ENCODE results near the gene SCTR. TPM values are rescaled to one million over a fixed set of nuclear protein-coding genes. Genes with fewer than 3 reads are reported as not detected.
A peak's percentile ranks its signal among the peaks of the same experiment; 100 is the strongest.

SCTR gene
- total and polyA plus RNA-seq, 2 of the 13 experiments (the other 11 are each of a cell fraction or from before 2014, with no cell fraction given): not detected

DNA sequence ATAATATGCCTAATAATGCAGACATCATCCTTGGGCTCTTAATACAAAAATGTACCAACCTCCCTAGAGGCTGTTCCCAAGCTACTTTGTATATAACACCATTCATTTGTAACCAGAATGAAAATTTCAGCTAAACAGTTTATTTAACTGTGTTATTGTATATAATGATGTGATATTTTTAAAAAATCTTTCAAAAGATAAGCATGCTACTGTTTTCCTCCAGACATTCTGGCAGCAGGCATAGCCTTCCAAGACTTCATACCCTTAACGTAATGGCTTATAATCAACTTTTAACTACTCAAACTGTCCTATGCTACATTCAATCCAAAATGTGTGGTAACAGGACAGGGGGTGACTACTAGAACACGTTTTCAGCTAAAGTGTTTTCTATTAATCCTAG, 41.2 kb upstream of the SCTR start (continued):
- no peak for TF ChIP-seq ZNF547 (CRISPR knock-in tag; IDR thresholded peaks at IDR 0.05)
- TF ChIP-seq FOXA1 (IDR thresholded peaks at IDR 0.05): no peak
- TF ChIP-seq FOXA1 (CRISPR knock-in tag; IDR thresholded peaks at IDR 0.05): no peak
- TF ChIP-seq HNF4G (IDR thresholded peaks at IDR 0.05; ENCODE audit: borderline replicate concordance, low read depth, low read length): no peak
- TF ChIP-seq HNF4G (CRISPR knock-in tag; IDR thresholded peaks at IDR 0.05; ENCODE audit: borderline replicate concordance, low read depth): no peak

DNA sequence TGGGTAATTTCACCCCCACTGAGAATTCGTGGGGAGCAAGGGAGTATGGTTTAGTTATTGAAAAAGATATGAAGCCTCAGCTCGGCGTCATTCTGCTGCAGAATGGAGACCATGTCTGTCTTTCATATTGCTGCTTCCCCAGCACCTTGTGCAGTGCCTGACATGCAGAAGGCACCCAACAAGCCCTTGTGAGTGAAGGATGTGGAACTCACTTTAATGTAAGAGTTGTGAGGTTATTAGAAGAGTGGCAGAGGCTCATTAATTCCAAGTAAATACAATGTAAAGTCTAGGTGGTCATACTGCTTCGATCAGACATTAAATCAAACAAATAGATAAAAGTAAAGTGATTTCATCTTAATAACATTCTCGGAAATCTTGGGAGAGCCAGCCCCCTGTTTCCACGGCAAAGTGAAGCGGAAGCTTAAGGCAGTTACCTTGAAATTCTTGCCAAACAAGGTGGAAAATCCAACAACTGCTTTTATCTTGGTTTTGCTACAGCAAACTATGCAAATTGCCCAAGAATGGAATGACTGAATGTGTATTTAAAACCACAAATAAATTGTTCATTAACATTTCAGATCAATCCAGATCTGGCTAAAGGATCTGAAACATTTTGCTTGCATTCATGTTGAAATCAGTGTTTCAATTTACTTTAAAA, 29.5 kb upstream of the SCTR start:
- H3K4me2 ChIP-seq (ENCODE audit: low read depth, low read length): no peak overlapping the region
- H3K36me3 ChIP-seq (replicated peaks in 1 of 2; ENCODE audit: control insufficient read depth in 1 of 2, insufficient read depth in 2 of 2, low read length in 2 of 2): no peaks in the 10 kb centered on the region
- no peak overlapping the region for H3K27ac ChIP-seq (ENCODE audit: extremely low read length, insufficient read depth, low read length)
- H3K9ac ChIP-seq (ENCODE audit: insufficient read depth, low read depth, low read length): no peak overlapping the region
- H2AFZ ChIP-seq (ENCODE audit: low read length): no peak overlapping the region
- 0 out of 5 replicates have a peak, but pooled peaks cover 0 to 5% of the 10 kb centered on the region in 2 experiments for H3K27me3 ChIP-seq (ENCODE audit: control insufficient read depth in 1 of 2, insufficient read depth in 2 of 2, low read length in 2 of 2)
- no peaks in the 10 kb centered on the region for H3K9me3 ChIP-seq (ENCODE audit: low read length)
- no peaks in the 10 kb centered on the region for H4K20me1 ChIP-seq (ENCODE audit: insufficient read depth, low read length)
- no peak for FAIRE-seq
- H3K4me1 ChIP-seq (ENCODE audit: insufficient read depth, low read length): peaks cover 11% of the 10 kb centered on the region
- WGBS (ENCODE audit: low lambda C conversion rate): 30% methylated on average over 7 of the region's 7 CpGs
- in situ Hi-C loops (cut with HindIII; ENCODE audit: extremely low pct_ligation_motif_present, low pct_unique_long_range_greater_than_20kb) (no loop called here), intact Hi-C loops (cut with micrococcal nuclease; ENCODE audit: unreplicated experiment) (no loop called here)
- peak; percentile 46 for DNase-seq (ENCODE audit: low spot score)
- ChIA-PET POLR2A (no interaction called here), CTCF (ENCODE audit: low intra/inter-chr PET ratio, low total read pairs) (no interaction called here)
- H3K79me2 ChIP-seq (ENCODE audit: insufficient read depth, low read length): no peaks in the 10 kb centered on the region
- TF ChIP-seq HOXA5 (CRISPR knock-in tag; IDR thresholded peaks at IDR 0.05) (no peak), FOSL2 (CRISPR knock-in tag; IDR thresholded peaks at IDR 0.05) (no peak), ZNF382 (CRISPR knock-in tag; IDR thresholded peaks at IDR 0.05; ENCODE audit: borderline replicate concordance) (no peak), MTA1 (CRISPR knock-in tag; IDR thresholded peaks at IDR 0.05; ENCODE audit: borderline replicate concordance) (no peak), ZNF614 (CRISPR knock-in tag; IDR thresholded peaks at IDR 0.05; ENCODE audit: borderline replicate concordance) (no peak), CEBPB (IDR thresholded peaks at IDR 0.05; ENCODE audit: borderline replicate concordance, low read depth, low read length) (peak; percentile 13; the same call in 1 of the 2 replicates), NCOA2 (CRISPR knock-in tag; IDR thresholded peaks at IDR 0.05) (peak; percentile 16; the same call in 1 of the 2 replicates), GFI1 (CRISPR knock-in tag; IDR thresholded peaks at IDR 0.05; ENCODE audit: borderline replicate concordance) (no peak), ZSCAN12 (CRISPR knock-in tag; IDR thresholded peaks at IDR 0.05) (no peak), ATM (IDR thresholded peaks at IDR 0.05; ENCODE audit: borderline replicate concordance) (no peak), ZNF350 (CRISPR knock-in tag; IDR thresholded peaks at IDR 0.05; ENCODE audit: borderline replicate concordance, low read depth) (no peak)
- TF ChIP-seq, protein P1, sequence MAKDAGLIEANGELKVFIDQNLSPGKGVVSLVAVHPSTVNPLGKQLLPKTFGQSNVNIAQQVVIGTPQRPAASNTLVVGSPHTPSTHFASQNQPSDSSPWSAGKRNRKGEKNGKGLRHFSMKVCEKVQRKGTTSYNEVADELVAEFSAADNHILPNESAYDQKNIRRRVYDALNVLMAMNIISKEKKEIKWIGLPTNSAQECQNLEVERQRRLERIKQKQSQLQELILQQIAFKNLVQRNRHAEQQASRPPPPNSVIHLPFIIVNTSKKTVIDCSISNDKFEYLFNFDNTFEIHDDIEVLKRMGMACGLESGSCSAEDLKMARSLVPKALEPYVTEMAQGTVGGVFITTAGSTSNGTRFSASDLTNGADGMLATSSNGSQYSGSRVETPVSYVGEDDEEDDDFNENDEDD (CRISPR knock-in tag; IDR thresholded peaks at IDR 0.05; ENCODE audit: borderline replicate concordance): no peak
- TF ChIP-seq, protein P2, sequence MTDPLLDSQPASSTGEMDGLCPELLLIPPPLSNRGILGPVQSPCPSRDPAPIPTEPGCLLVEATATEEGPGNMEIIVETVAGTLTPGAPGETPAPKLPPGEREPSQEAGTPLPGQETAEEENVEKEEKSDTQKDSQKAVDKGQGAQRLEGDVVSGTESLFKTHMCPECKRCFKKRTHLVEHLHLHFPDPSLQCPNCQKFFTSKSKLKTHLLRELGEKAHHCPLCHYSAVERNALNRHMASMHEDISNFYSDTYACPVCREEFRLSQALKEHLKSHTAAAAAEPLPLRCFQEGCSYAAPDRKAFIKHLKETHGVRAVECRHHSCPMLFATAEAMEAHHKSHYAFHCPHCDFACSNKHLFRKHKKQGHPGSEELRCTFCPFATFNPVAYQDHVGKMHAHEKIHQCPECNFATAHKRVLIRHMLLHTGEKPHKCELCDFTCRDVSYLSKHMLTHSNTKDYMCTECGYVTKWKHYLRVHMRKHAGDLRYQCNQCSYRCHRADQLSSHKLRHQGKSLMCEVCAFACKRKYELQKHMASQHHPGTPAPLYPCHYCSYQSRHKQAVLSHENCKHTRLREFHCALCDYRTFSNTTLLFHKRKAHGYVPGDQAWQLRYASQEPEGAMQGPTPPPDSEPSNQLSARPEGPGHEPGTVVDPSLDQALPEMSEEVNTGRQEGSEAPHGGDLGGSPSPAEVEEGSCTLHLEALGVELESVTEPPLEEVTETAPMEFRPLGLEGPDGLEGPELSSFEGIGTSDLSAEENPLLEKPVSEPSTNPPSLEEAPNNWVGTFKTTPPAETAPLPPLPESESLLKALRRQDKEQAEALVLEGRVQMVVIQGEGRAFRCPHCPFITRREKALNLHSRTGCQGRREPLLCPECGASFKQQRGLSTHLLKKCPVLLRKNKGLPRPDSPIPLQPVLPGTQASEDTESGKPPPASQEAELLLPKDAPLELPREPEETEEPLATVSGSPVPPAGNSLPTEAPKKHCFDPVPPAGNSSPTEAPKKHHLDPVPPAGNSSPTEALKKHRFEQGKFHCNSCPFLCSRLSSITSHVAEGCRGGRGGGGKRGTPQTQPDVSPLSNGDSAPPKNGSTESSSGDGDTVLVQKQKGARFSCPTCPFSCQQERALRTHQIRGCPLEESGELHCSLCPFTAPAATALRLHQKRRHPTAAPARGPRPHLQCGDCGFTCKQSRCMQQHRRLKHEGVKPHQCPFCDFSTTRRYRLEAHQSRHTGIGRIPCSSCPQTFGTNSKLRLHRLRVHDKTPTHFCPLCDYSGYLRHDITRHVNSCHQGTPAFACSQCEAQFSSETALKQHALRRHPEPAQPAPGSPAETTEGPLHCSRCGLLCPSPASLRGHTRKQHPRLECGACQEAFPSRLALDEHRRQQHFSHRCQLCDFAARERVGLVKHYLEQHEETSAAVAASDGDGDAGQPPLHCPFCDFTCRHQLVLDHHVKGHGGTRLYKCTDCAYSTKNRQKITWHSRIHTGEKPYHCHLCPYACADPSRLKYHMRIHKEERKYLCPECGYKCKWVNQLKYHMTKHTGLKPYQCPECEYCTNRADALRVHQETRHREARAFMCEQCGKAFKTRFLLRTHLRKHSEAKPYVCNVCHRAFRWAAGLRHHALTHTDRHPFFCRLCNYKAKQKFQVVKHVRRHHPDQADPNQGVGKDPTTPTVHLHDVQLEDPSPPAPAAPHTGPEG (CRISPR knock-in tag; IDR thresholded peaks at IDR 0.05): no peak
- BruUV-seq (replicated peaks): no TSS peak
- H3K4me3 ChIP-seq (replicated peaks in 1 of 3; ENCODE audit: insufficient read depth in 1 of 3, low read depth in 2 of 3, low read length in 3 of 3): no peak overlapping the region
- no peak for ATAC-seq
